ENCODE data around the gene RHOT2. TPM values are rescaled to one million over a fixed set of nuclear protein-coding genes. Genes with fewer than 3 reads are reported as not detected.

RHOT2 gene
- total RNA-seq, 2 experiments from 2014 or later = 128 to 150 TPM

- H3K4me1 Mint-ChIP-seq = peaks cover 22% of the 10 kb centered on the region
- H3K27ac Mint-ChIP-seq = no peak overlapping the region
- CTCF ChIA-PET = no interaction called here
- peak overlapping the region; percentile 45 for H3K4me3 Mint-ChIP-seq
- H3K27me3 Mint-ChIP-seq = peaks cover 25% of the 10 kb centered on the region
- no peaks in the 10 kb centered on the region for H3K36me3 Mint-ChIP-seq (ENCODE audit: low read depth)
- peak; percentile 35 for DNase-seq
- H3K9me3 Mint-ChIP-seq = no peaks in the 10 kb centered on the region
- POLR2A ChIA-PET = no interaction called here
These were observed 31.2 kb downstream of the RHOT2 start for GRCh38 chr16:698911-699671.

GRCh38 chr16:700684-701584 is 33.0 kb downstream of the RHOT2 start:
- Mint-ChIP-seq H3K27me3 (peaks cover 27% of the 10 kb centered on the region), H3K9me3 (no peaks in the 10 kb centered on the region), H3K4me3 (no peak overlapping the region), H3K36me3 (ENCODE audit: low read depth) (no peaks in the 10 kb centered on the region), H3K27ac (no peak overlapping the region), H3K4me1 (peaks cover 14% of the 10 kb centered on the region)
- POLR2A ChIA-PET = no interaction called here
- CTCF ChIA-PET = interaction anchor here (1.0 to 1.3 kb wide), 2 partner anchors 11 kb away, joined by 3 to 4 read pairs; partner anchors contain the start of gene WDR24
- DNase-seq = peak; percentile 41

GRCh38 chr16:702341-702740 is 34.4 kb downstream of the RHOT2 start:
- Mint-ChIP-seq H3K4me3 (no peak overlapping the region), H3K27me3 (peaks cover 39% of the 10 kb centered on the region), H3K27ac (no peak overlapping the region), H3K9me3 (no peaks in the 10 kb centered on the region), H3K4me1 (peaks cover 12% of the 10 kb centered on the region), H3K36me3 (ENCODE audit: low read depth) (no peaks in the 10 kb centered on the region)
- CTCF ChIA-PET = interaction anchor here (0.5 to 2.8 kb wide), 4 partner anchors 11 to 1226 kb away, joined by 3 to 12 read pairs (median 3); no protein-coding TSS in a partner anchor
- DNase-seq = no peak
- POLR2A ChIA-PET = no interaction called here

GRCh38 chr16:703406-703805 is 35.5 kb downstream of the RHOT2 start:
- POLR2A ChIA-PET = no interaction called here
- peaks cover 12% of the 10 kb centered on the region for H3K4me1 Mint-ChIP-seq
- no peak overlapping the region for H3K27ac Mint-ChIP-seq
- no peaks in the 10 kb centered on the region for H3K9me3 Mint-ChIP-seq
- no peaks in the 10 kb centered on the region for H3K36me3 Mint-ChIP-seq (ENCODE audit: low read depth)
- CTCF ChIA-PET = interaction anchor here (1.0 to 2.8 kb wide), 3 partner anchors 10 to 29 kb away, joined by 3 to 12 read pairs (median 5); partner anchors contain the start of gene HAGHL
- no peak for DNase-seq
- H3K27me3 Mint-ChIP-seq = peaks cover 47% of the 10 kb centered on the region
- no peak overlapping the region for H3K4me3 Mint-ChIP-seq

GRCh38 chr16:704047-704446 is 36.1 kb downstream of the RHOT2 start:
- Mint-ChIP-seq H3K9me3 (no peaks in the 10 kb centered on the region), H3K4me1 (peaks cover 9% of the 10 kb centered on the region), H3K4me3 (no peak overlapping the region), H3K27me3 (peaks cover 50% of the 10 kb centered on the region), H3K27ac (no peak overlapping the region), H3K36me3 (ENCODE audit: low read depth) (no peaks in the 10 kb centered on the region)
- no peak for DNase-seq
- ChIA-PET CTCF (interaction anchor here (0.8 to 2.8 kb wide), 3 partner anchors 9 to 81 kb away, joined by 3 to 12 read pairs (median 5); no protein-coding TSS in a partner anchor), POLR2A (no interaction called here)

GRCh38 chr16:704552-705380 is 36.8 kb downstream of the RHOT2 start:
- no peak for DNase-seq
- H3K27ac Mint-ChIP-seq = no peak overlapping the region
- H3K4me1 Mint-ChIP-seq = peaks cover 4% of the 10 kb centered on the region
- no peak overlapping the region for H3K4me3 Mint-ChIP-seq
- ChIA-PET CTCF (interaction anchor here (0.8 to 2.8 kb wide), 3 partner anchors 8 to 80 kb away, joined by 3 to 12 read pairs (median 5); no protein-coding TSS in a partner anchor), POLR2A (no interaction called here)
- H3K27me3 Mint-ChIP-seq = peaks cover 55% of the 10 kb centered on the region
- H3K9me3 Mint-ChIP-seq = no peaks in the 10 kb centered on the region
- no peaks in the 10 kb centered on the region for H3K36me3 Mint-ChIP-seq (ENCODE audit: low read depth)

- Mint-ChIP-seq H3K4me1 (peaks cover 2% of the 10 kb centered on the region), H3K9me3 (no peaks in the 10 kb centered on the region), H3K36me3 (ENCODE audit: low read depth) (no peaks in the 10 kb centered on the region), H3K27ac (peak within 1 kb of the TSS; percentile 31), H3K4me3 (no peak within 1 kb of the TSS), H3K27me3 (peaks cover 54% of the 10 kb centered on the region)
- ChIA-PET CTCF (no interaction called here), POLR2A (no interaction called here)
- no peak for DNase-seq
These were observed 37.7 kb downstream of the RHOT2 start, which contains the start of gene FBXL16 for GRCh38 chr16:705431-706188. TSS of gene FBXL16 (minus strand) at chr16:705801. CDS start at chr16:697405, 8,396 bp downstream.

GRCh38 chr16:706189-707061 is 38.5 kb downstream of the RHOT2 start:
- DNase-seq = no peak
- no peaks in the 10 kb centered on the region for H3K9me3 Mint-ChIP-seq
- H3K27ac Mint-ChIP-seq = peak overlapping the region; percentile 31
- H3K36me3 Mint-ChIP-seq (ENCODE audit: low read depth) = no peaks in the 10 kb centered on the region
- peaks cover 51% of the 10 kb centered on the region for H3K27me3 Mint-ChIP-seq
- H3K4me3 Mint-ChIP-seq = no peak overlapping the region
- peaks cover 2% of the 10 kb centered on the region for H3K4me1 Mint-ChIP-seq
- POLR2A ChIA-PET = interaction anchor here (0.6 to 0.8 kb wide), 2 partner anchors 82 to 999 kb away, joined by 3 to 4 read pairs; partner anchors contain the start of genes CHTF18 and RPUSD1
- CTCF ChIA-PET = no interaction called here

- Mint-ChIP-seq H3K27ac (no peak overlapping the region), H3K9me3 (no peaks in the 10 kb centered on the region), H3K4me3 (no peak overlapping the region), H3K27me3 (peaks cover 49% of the 10 kb centered on the region), H3K4me1 (peaks cover 2% of the 10 kb centered on the region), H3K36me3 (ENCODE audit: low read depth) (no peaks in the 10 kb centered on the region)
- POLR2A ChIA-PET = interaction anchor here (0.6 to 0.8 kb wide), 2 partner anchors 81 to 998 kb away, joined by 3 to 4 read pairs; partner anchors contain the start of genes CHTF18 and RPUSD1
- CTCF ChIA-PET = no interaction called here
- no peak for DNase-seq
These were observed 39.2 kb downstream of the RHOT2 start for GRCh38 chr16:707062-707538.

- H3K27ac Mint-ChIP-seq = no peak overlapping the region
- H3K36me3 Mint-ChIP-seq (ENCODE audit: low read depth) = no peaks in the 10 kb centered on the region
- H3K27me3 Mint-ChIP-seq = peaks cover 46% of the 10 kb centered on the region
- CTCF ChIA-PET = no interaction called here
- H3K9me3 Mint-ChIP-seq = no peaks in the 10 kb centered on the region
- DNase-seq = no peak
- no peak overlapping the region for H3K4me3 Mint-ChIP-seq
- POLR2A ChIA-PET = no interaction called here
- peaks cover 5% of the 10 kb centered on the region for H3K4me1 Mint-ChIP-seq
These were observed 40.1 kb downstream of the RHOT2 start for GRCh38 chr16:708019-708418.

GRCh38 chr16:708959-709358 is 41.0 kb downstream of the RHOT2 start:
- ChIA-PET POLR2A (no interaction called here), CTCF (no interaction called here)
- no peaks in the 10 kb centered on the region for H3K36me3 Mint-ChIP-seq (ENCODE audit: low read depth)
- no peak overlapping the region for H3K4me3 Mint-ChIP-seq
- peaks cover 46% of the 10 kb centered on the region for H3K27me3 Mint-ChIP-seq
- H3K9me3 Mint-ChIP-seq = no peaks in the 10 kb centered on the region
- no peak for DNase-seq
- H3K27ac Mint-ChIP-seq = no peak overlapping the region
- H3K4me1 Mint-ChIP-seq = peaks cover 6% of the 10 kb centered on the region
